ENCODE results near the gene PGBD1.

PGBD1 gene

DNA sequence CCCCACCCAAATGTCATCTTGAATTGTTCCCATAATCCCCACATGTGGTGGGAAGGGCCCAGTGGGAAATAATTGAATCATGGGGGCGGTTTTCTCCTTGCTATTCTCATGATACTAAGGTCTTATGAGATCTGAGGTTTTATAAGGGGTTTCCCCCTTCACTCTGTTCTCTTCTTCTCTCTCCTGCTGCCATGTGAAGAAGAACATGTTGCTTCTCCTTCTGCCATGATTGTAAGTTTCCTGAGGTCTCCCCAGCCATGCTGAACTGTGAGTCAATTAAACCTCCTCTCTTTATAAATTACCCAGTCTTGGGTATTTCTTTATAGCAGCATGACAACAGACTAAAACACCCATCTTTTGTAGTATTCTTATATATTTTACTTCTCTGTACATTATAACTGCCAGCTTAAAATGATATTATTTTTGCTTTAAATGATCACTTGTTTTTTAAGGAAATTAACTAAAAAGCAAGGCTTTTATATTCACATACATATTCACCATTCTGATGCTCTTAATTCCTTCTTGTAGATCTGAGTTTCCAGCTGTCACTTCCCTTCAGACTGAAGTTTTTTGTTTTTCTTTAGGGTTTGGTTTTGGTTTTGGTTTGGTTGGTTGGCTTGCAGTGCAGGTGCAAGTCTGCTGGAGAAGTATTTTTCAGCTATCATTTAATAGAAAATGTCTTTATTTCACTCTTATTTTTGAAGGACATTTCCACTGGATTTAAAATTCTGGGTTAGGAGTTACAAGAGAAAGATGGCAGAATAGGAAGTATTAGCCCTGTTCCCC, 59.1 kb downstream of the PGBD1 start:
- peaks cover 7% of the 10 kb centered on the region for H3K79me1 ChIP-seq (ENCODE audit: low read length)
- no peak overlapping the region for H3K4me3 ChIP-seq (ENCODE audit: low read depth, low read length)
- H3K9me3 ChIP-seq (ENCODE audit: insufficient read depth, low read depth, low read length): no peaks in the 10 kb centered on the region
- H3K79me2 ChIP-seq (ENCODE audit: control insufficient read depth, insufficient read depth, low read length, poor library complexity): peaks cover 2% of the 10 kb centered on the region
- no CpG with 5 or more reads among the region's 1 CpG for WGBS (ENCODE audit: extremely low coverage, insufficient coverage, insufficient read length)
- no peak overlapping the region for H3K4ac ChIP-seq (ENCODE audit: low read depth, low read length)
- H2AK5ac ChIP-seq (ENCODE audit: low read length): no peak overlapping the region
- no peak overlapping the region for H3K4me2 ChIP-seq (ENCODE audit: low read length)
- no peak overlapping the region for H3K9ac ChIP-seq (ENCODE audit: low read length)
- no peak overlapping the region for H2BK5ac ChIP-seq (ENCODE audit: low read depth, low read length, poor library complexity)
- H2BK12ac ChIP-seq (ENCODE audit: low read length): no peak overlapping the region
- no peaks in the 10 kb centered on the region for H3K27me3 ChIP-seq (ENCODE audit: insufficient read depth, low read length)
- no peak overlapping the region for H2BK120ac ChIP-seq (ENCODE audit: insufficient read depth, low read length, poor library complexity)
- no peak overlapping the region for H3K18ac ChIP-seq (ENCODE audit: low read length)
- H3K23ac ChIP-seq (ENCODE audit: low read length): no peak overlapping the region
- H4K12ac ChIP-seq (ENCODE audit: low read depth, low read length): no peak overlapping the region
- no peak overlapping the region for H3K27ac ChIP-seq (ENCODE audit: low read depth, low read length)
- peaks cover 0 to 3% of the 10 kb centered on the region in 2 experiments for H3K4me1 ChIP-seq (ENCODE audit: control insufficient read depth in 1 of 2, insufficient read depth in 2 of 2, low read length in 2 of 2)
- no peak overlapping the region for H4K91ac ChIP-seq (ENCODE audit: low read depth, low read length)
- no peak overlapping the region for H4K8ac ChIP-seq (ENCODE audit: low read depth, low read length)
- H2AFZ ChIP-seq (ENCODE audit: insufficient read depth, low read length, poor library complexity): no peak overlapping the region
- H3K14ac ChIP-seq (ENCODE audit: low read length): no peak overlapping the region
- no peaks in the 10 kb centered on the region for H3K36me3 ChIP-seq (ENCODE audit: control insufficient read depth in 1 of 2, insufficient read depth in 2 of 2, low read length in 2 of 2)
- DNase-seq: no peak

DNA sequence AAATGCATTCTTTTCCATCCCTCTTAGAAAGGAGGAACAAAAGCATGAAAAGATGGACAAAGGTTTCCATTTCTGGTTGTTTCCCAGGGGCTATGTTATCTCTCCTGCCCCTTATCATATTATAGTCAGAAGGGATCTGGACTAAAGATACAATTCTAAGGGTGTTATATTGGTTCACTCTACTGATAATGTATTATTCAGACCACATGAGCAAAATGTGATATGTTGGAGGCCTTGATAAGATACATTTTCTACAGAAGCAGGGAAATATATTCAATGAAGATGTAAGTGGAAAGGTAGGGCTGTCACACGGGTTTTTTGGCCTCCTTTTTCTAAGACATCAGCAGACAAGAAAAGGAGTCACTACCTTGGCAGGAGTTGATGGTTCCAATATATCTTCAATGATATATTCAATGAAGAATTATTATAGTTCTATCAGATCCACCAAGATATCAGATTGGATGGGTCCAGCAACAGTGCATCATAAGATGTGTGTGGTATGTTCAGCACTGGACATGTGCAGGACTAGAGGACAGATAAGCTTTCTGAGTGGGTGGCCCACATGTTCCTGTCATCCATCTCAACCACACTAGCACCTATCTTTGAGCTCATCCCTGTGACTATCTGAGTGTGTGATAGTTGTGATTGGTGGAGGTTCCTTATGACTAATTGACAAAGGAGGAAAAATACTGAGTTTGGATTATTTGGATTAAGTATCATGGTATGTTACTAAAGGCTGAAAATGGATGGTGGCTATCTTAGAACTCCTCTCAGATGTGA, 62.7 kb downstream of the PGBD1 start:
- Histone ChIP-seq H3K4me1 (ENCODE audit: control insufficient read depth in 1 of 2, insufficient read depth in 2 of 2, low read length in 2 of 2) (no peaks in the 10 kb centered on the region), H3K4me2 (ENCODE audit: low read length) (no peak overlapping the region), H3K9me3 (ENCODE audit: insufficient read depth, low read depth, low read length) (no peaks in the 10 kb centered on the region), H2AFZ (ENCODE audit: insufficient read depth, low read length, poor library complexity) (no peak overlapping the region), H4K91ac (ENCODE audit: low read depth, low read length) (no peak overlapping the region), H2BK5ac (ENCODE audit: low read depth, low read length, poor library complexity) (no peak overlapping the region), H3K79me1 (ENCODE audit: low read length) (no peaks in the 10 kb centered on the region), H2BK12ac (ENCODE audit: low read length) (no peak overlapping the region), H2BK120ac (ENCODE audit: insufficient read depth, low read length, poor library complexity) (no peak overlapping the region), H3K27ac (ENCODE audit: low read depth, low read length) (no peak overlapping the region), H3K14ac (ENCODE audit: low read length) (no peak overlapping the region), H3K4ac (ENCODE audit: low read depth, low read length) (no peak overlapping the region), H4K8ac (ENCODE audit: low read depth, low read length) (no peak overlapping the region), H2AK5ac (ENCODE audit: low read length) (no peak overlapping the region), H3K36me3 (ENCODE audit: control insufficient read depth in 1 of 2, insufficient read depth in 2 of 2, low read length in 2 of 2) (no peaks in the 10 kb centered on the region), H3K23ac (ENCODE audit: low read length) (no peak overlapping the region), H3K27me3 (ENCODE audit: insufficient read depth, low read length) (no peaks in the 10 kb centered on the region), H3K4me3 (ENCODE audit: low read depth, low read length) (no peak overlapping the region), H3K18ac (ENCODE audit: low read length) (no peak overlapping the region), H4K12ac (ENCODE audit: low read depth, low read length) (no peak overlapping the region), H3K9ac (ENCODE audit: low read length) (no peak overlapping the region), H3K79me2 (ENCODE audit: control insufficient read depth, insufficient read depth, low read length, poor library complexity) (no peaks in the 10 kb centered on the region)
- no peak for DNase-seq
- no CpG with 5 or more reads among the region's 1 CpG for WGBS (ENCODE audit: extremely low coverage, insufficient coverage, insufficient read length)

DNA sequence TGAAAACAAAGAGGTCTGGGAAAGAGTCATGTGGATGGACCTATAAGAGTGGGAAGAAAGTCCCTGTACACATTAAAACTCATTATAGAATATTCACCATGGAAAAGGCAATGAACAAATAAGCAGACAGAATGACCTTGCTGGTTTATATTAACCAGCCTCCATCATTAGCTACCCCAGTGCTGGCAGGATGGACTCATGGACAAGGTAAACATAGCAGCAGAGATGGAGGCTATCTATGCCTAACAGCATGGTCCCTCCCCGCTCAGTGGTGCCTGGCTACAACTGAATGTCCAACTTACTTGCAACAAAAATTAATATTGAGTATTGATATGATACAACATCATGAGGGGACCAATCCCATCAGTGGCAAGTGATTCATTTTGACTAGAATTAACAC, 63.8 kb downstream of the PGBD1 start:
- H3K4me3 ChIP-seq (ENCODE audit: low read depth, low read length): no peak overlapping the region
- no peak overlapping the region for H2AK5ac ChIP-seq (ENCODE audit: low read length)
- H3K9me3 ChIP-seq (ENCODE audit: insufficient read depth, low read depth, low read length): no peaks in the 10 kb centered on the region
- H3K36me3 ChIP-seq (ENCODE audit: control insufficient read depth in 1 of 2, insufficient read depth in 2 of 2, low read length in 2 of 2): no peaks in the 10 kb centered on the region
- peaks cover 4% of the 10 kb centered on the region for H3K79me1 ChIP-seq (ENCODE audit: low read length)
- WGBS (ENCODE audit: extremely low coverage, insufficient coverage, insufficient read length): no CpG with 5 or more reads among the region's 1 CpG
- H3K4ac ChIP-seq (ENCODE audit: low read depth, low read length): no peak overlapping the region
- H4K12ac ChIP-seq (ENCODE audit: low read depth, low read length): no peak overlapping the region
- H4K8ac ChIP-seq (ENCODE audit: low read depth, low read length): no peak overlapping the region
- no peak overlapping the region for H4K91ac ChIP-seq (ENCODE audit: low read depth, low read length)
- H3K79me2 ChIP-seq (ENCODE audit: control insufficient read depth, insufficient read depth, low read length, poor library complexity): peaks cover 4% of the 10 kb centered on the region
- no peak overlapping the region for H3K9ac ChIP-seq (ENCODE audit: low read length)
- no peak overlapping the region for H3K27ac ChIP-seq (ENCODE audit: low read depth, low read length)
- H2AFZ ChIP-seq (ENCODE audit: insufficient read depth, low read length, poor library complexity): no peak overlapping the region
- H2BK12ac ChIP-seq (ENCODE audit: low read length): no peak overlapping the region
- no peak for DNase-seq
- H3K18ac ChIP-seq (ENCODE audit: low read length): no peak overlapping the region
- H3K4me1 ChIP-seq (ENCODE audit: control insufficient read depth in 1 of 2, insufficient read depth in 2 of 2, low read length in 2 of 2): no peaks in the 10 kb centered on the region
- H3K23ac ChIP-seq (ENCODE audit: low read length): no peak overlapping the region
- H3K27me3 ChIP-seq (ENCODE audit: insufficient read depth, low read length): no peaks in the 10 kb centered on the region
- no peak overlapping the region for H3K4me2 ChIP-seq (ENCODE audit: low read length)
- no peak overlapping the region for H2BK5ac ChIP-seq (ENCODE audit: low read depth, low read length, poor library complexity)
- no peak overlapping the region for H3K14ac ChIP-seq (ENCODE audit: low read length)
- no peak overlapping the region for H2BK120ac ChIP-seq (ENCODE audit: insufficient read depth, low read length, poor library complexity)

DNA sequence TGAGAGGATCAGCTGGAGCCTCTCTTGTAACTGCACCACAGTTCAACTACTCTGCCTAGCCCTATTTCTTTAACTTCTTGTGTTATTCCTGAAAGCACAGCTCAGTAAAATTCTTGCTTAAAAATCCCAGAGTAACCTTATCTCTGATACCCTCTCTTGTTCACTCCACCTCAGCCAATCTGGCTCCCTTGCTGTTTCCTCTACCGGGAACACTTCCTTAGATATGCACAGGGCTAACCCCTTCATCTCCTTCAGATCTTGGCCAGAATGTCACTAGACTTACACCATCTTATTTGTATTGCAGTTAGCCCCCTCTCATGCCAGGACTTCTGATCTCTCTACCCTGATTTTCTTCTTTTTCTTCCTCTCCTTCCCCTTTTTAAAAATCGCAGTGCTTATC, 65.7 kb downstream of the PGBD1 start:
- Histone ChIP-seq H3K79me1 (ENCODE audit: low read length) (peaks cover 5% of the 10 kb centered on the region), H3K23ac (ENCODE audit: low read length) (no peak overlapping the region)

More for the DNA sequence above, 65.7 kb downstream of the PGBD1 start:
- Histone ChIP-seq H4K8ac (ENCODE audit: low read depth, low read length) (no peak overlapping the region), H3K4ac (ENCODE audit: low read depth, low read length) (no peak overlapping the region), H4K91ac (ENCODE audit: low read depth, low read length) (no peak overlapping the region), H3K9me3 (ENCODE audit: insufficient read depth, low read depth, low read length) (no peaks in the 10 kb centered on the region), H4K12ac (ENCODE audit: low read depth, low read length) (no peak overlapping the region), H3K4me3 (ENCODE audit: low read depth, low read length) (no peak overlapping the region), H3K14ac (ENCODE audit: low read length) (no peak overlapping the region), H3K4me2 (ENCODE audit: low read length) (no peak overlapping the region), H2AK5ac (ENCODE audit: low read length) (no peak overlapping the region), H3K4me1 (ENCODE audit: control insufficient read depth in 1 of 2, insufficient read depth in 2 of 2, low read length in 2 of 2) (peaks cover 0 to 3% of the 10 kb centered on the region in 2 experiments), H3K27me3 (ENCODE audit: insufficient read depth, low read length) (no peaks in the 10 kb centered on the region), H2AFZ (ENCODE audit: insufficient read depth, low read length, poor library complexity) (no peak overlapping the region), H3K79me2 (ENCODE audit: control insufficient read depth, insufficient read depth, low read length, poor library complexity) (peaks cover 4% of the 10 kb centered on the region), H3K27ac (ENCODE audit: low read depth, low read length) (no peak overlapping the region), H2BK12ac (ENCODE audit: low read length) (no peak overlapping the region), H3K36me3 (ENCODE audit: control insufficient read depth in 1 of 2, insufficient read depth in 2 of 2, low read length in 2 of 2) (no peaks in the 10 kb centered on the region), H2BK120ac (ENCODE audit: insufficient read depth, low read length, poor library complexity) (no peak overlapping the region), H2BK5ac (ENCODE audit: low read depth, low read length, poor library complexity) (no peak overlapping the region), H3K9ac (ENCODE audit: low read length) (no peak overlapping the region), H3K18ac (ENCODE audit: low read length) (no peak overlapping the region)
- no peak for DNase-seq
- WGBS (ENCODE audit: extremely low coverage, insufficient coverage, insufficient read length): no CpG with 5 or more reads among the region's 2 CpGs
